Bronchial epithelial cell (primary cell): ENCODE measurements around the gene TALDO1. TPM values are rescaled to one million over a fixed set of nuclear protein-coding genes. Genes with fewer than 3 reads are reported as not detected.

ENCODE experiments used
- DNase-seq: peaks from one replicate; pipeline ENCODE4 v3.0.0-alpha.2; 2010; ENCODE audit warnings: low read depth
- FAIRE-seq: peaks from 2 replicates; lab custom pipeline; 2011; peaks lifted over from hg19 to GRCh38; lab: Jason Lieb, UNC
- H3K27me3 ChIP-seq: 2 replicates; pipeline ENCODE4 v1.5.1; 2011; ENCODE audit warnings: low read length; ENCODE audit not compliant: control insufficient read depth, insufficient read depth
- H3K36me3 ChIP-seq: 2 replicates; pipeline ENCODE4 v1.5.1; 2011; ENCODE audit warnings: low read length; ENCODE audit not compliant: control insufficient read depth, insufficient read depth
- H3K4me3 ChIP-seq: 2 replicates; pipeline ENCODE4 v1.5.1; 2011; ENCODE audit warnings: mild to moderate bottlenecking, low read depth, low read length, control low read depth
- CTCF ChIP-seq: IDR thresholded peaks from 2 replicates; pipeline ENCODE4 v1.5.1; 2011; ENCODE audit warnings: mild to moderate bottlenecking, moderate library complexity, low read length, control low read depth, inconsistent platforms; ENCODE audit not compliant: insufficient read depth, severe bottlenecking
- total RNA-seq: library from RNA; depleted of rRNA; stranded (reverse); fragments of >200 nt; gene quantifications from 2 replicates; pipeline ENCODE4 v1.2.1, GENCODE V29; 2014

Gene TALDO1
- total RNA-seq, 1 donor from 2014 or later, result 253 TPM

- no peak for TF ChIP-seq CTCF
- Histone ChIP-seq H3K27me3 (no peaks in the 10 kb centered on the region), H3K36me3 (peaks cover 49% of the 10 kb centered on the region), H3K4me3 (no peak overlapping the region)
- DNase-seq (no peak), FAIRE-seq (no peak)
Observed at GRCh38 chr11:766936-767210, 19.6 kb downstream of the TALDO1 start.

GRCh38 chr11:767238-767637, 20.0 kb downstream of the TALDO1 start:
- peaks cover 51% of the 10 kb centered on the region for H3K36me3 ChIP-seq
- H3K4me3 ChIP-seq, result no peak overlapping the region
- TF ChIP-seq CTCF, result no peak
- no peaks in the 10 kb centered on the region for H3K27me3 ChIP-seq
- DNase-seq (no peak), FAIRE-seq (no peak)

- FAIRE-seq (no peak), DNase-seq (no peak)
- TF ChIP-seq CTCF, result no peak
- Histone ChIP-seq H3K4me3 (no peak overlapping the region), H3K36me3 (peaks cover 56% of the 10 kb centered on the region), H3K27me3 (no peaks in the 10 kb centered on the region)
Observed at GRCh38 chr11:769887-770641, 22.8 kb downstream of the TALDO1 start.

- H3K27me3 ChIP-seq, result no peaks in the 10 kb centered on the region
- TF ChIP-seq CTCF, result no peak
- no peak for DNase-seq
- H3K36me3 ChIP-seq, result peaks cover 57% of the 10 kb centered on the region
- FAIRE-seq, result peak; percentile 93
- no peak overlapping the region for H3K4me3 ChIP-seq
Observed at GRCh38 chr11:770642-771616, 23.7 kb downstream of the TALDO1 start.

- FAIRE-seq (no peak), DNase-seq (no peak)
- H3K27me3 ChIP-seq, result no peaks in the 10 kb centered on the region
- H3K4me3 ChIP-seq, result no peak overlapping the region
- TF ChIP-seq CTCF, result no peak
- peaks cover 50% of the 10 kb centered on the region for H3K36me3 ChIP-seq
Observed at GRCh38 chr11:771617-772204, 24.4 kb downstream of the TALDO1 start.
